Neural progenitor cell (in vitro differentiated cells): ENCODE data around the gene NETO1. TPM values are rescaled to one million over a fixed set of nuclear protein-coding genes. Genes with fewer than 3 reads are reported as not detected.

Source experiments
- DNase-seq: peaks from one replicate; pipeline ENCODE4 v3.0.0-alpha.2; 2016; ENCODE audit warnings: low spot score
- H2AFZ ChIP-seq: fragments of 200-600 bp; sonication (generic); replicated peaks from 2 replicates; pipeline ENCODE4 v1.6.1; 2016; ENCODE audit warnings: antibody characterized with exemption
- H3F3A ChIP-seq: fragments of 200-600 bp; sonication (generic); 2 replicates; pipeline ENCODE4 v1.6.1; 2016; ENCODE audit warnings: antibody characterized with exemption, low read depth
- H3K27ac ChIP-seq: fragments of 200-600 bp; sonication (generic); 2 replicates; pipeline ENCODE4 v1.5.1; 2016; ENCODE audit warnings: mild to moderate bottlenecking
- H3K27me3 ChIP-seq: fragments of 200-600 bp; sonication (generic); 2 replicates; pipeline ENCODE4 v1.6.1; 2016; ENCODE audit warnings: mild to moderate bottlenecking, moderate library complexity
- H3K36me3 ChIP-seq: fragments of 200-600 bp; sonication (generic); 2 replicates; pipeline ENCODE4 v1.5.1; 2016
- H3K4me1 ChIP-seq: fragments of 200-600 bp; sonication (generic); 2 replicates; pipeline ENCODE4 v1.6.1; 2016; ENCODE audit warnings: mixed run types
- H3K4me2 ChIP-seq: fragments of 200-600 bp; sonication (generic); 2 replicates; pipeline ENCODE4 v1.6.1; 2016
- H3K4me3 ChIP-seq: fragments of 200-600 bp; sonication (generic); 2 replicates; pipeline ENCODE4 v1.5.1; 2016
- H3K79me2 ChIP-seq: fragments of 200-600 bp; sonication (generic); 2 replicates; pipeline ENCODE4 v1.6.1; 2016; ENCODE audit warnings: low read depth
- H3K9ac ChIP-seq: fragments of 200-600 bp; sonication (generic); 2 replicates; pipeline ENCODE4 v1.6.1; 2016
- H3K9me3 ChIP-seq: fragments of 200-600 bp; sonication (generic); 2 replicates; pipeline ENCODE4 v1.5.1; 2016; ENCODE audit warnings: low read depth
- H4K20me1 ChIP-seq: fragments of 200-600 bp; sonication (generic); 2 replicates; pipeline ENCODE4 v1.6.1; 2016; ENCODE audit warnings: low read depth
- H3K27ac Mint-ChIP-seq: 3 replicates; pipeline ENCODE4 v1.8.0; 2021; ENCODE audit warnings: mixed read lengths
- H3K27me3 Mint-ChIP-seq: 2 replicates; pipeline ENCODE4 v1.8.0; 2022; ENCODE audit warnings: low read depth, mild to moderate bottlenecking, inconsistent platforms, moderate library complexity, mixed read lengths; ENCODE audit not compliant: insufficient read depth
- H3K36me3 Mint-ChIP-seq: 3 replicates; pipeline ENCODE4 v1.8.0; 2021; ENCODE audit warnings: mixed read lengths
- H3K4me1 Mint-ChIP-seq: 3 replicates; pipeline ENCODE4 v1.8.0; 2021; ENCODE audit warnings: mixed read lengths
- H3K4me3 Mint-ChIP-seq: 3 replicates; pipeline ENCODE4 v1.8.0; 2021; ENCODE audit warnings: mild to moderate bottlenecking, moderate library complexity, mixed read lengths
- H3K9me3 Mint-ChIP-seq: 3 replicates; pipeline ENCODE4 v1.8.0; 2020; ENCODE audit warnings: mixed read lengths
- CTCF ChIP-seq: fragments of 200-600 bp; sonication (generic); IDR thresholded peaks from 2 replicates; pipeline ENCODE4 v1.5.1; 2017; ENCODE audit warnings: antibody characterized with exemption, mild to moderate bottlenecking
- EZH2 ChIP-seq: fragments of 200-600 bp; sonication (generic); IDR thresholded peaks from 2 replicates; pipeline ENCODE4 v1.6.1; 2017; ENCODE audit warnings: antibody characterized with exemption, mild to moderate bottlenecking, moderate library complexity
- EZH2phosphoT487 ChIP-seq: fragments of 200-600 bp; sonication (generic); IDR thresholded peaks from 2 replicates; pipeline ENCODE4 v1.6.1; 2017; ENCODE audit warnings: antibody characterized with exemption
- total RNA-seq: library from RNA; depleted of rRNA; stranded (reverse); fragments of >200 nt; gene quantifications from 2 replicates; pipeline ENCODE4 v1.2.3, GENCODE V29; 2015; ENCODE audit warnings: low replicate concordance

The NETO1 gene
- total RNA-seq, 1 donor from 2014 or later, result 3.2 TPM

GRCh38 chr18:72762515-72763122, 105.2 kb downstream of the NETO1 start:
- Mint-ChIP-seq H3K27me3 (no peaks in the 10 kb centered on the region), H3K4me3 (no peak overlapping the region), H3K27ac (no peak overlapping the region), H3K9me3 (no peaks in the 10 kb centered on the region), H3K36me3 (no peaks in the 10 kb centered on the region), H3K4me1 (no peaks in the 10 kb centered on the region)
- H3K27me3 ChIP-seq, result no peaks in the 10 kb centered on the region
- H3K27ac ChIP-seq, result no peak overlapping the region
- no peak overlapping the region for H2AFZ ChIP-seq
- no peak overlapping the region for H3K4me2 ChIP-seq
- no peaks in the 10 kb centered on the region for H3K4me1 ChIP-seq
- H3K36me3 ChIP-seq, result no peaks in the 10 kb centered on the region
- no peaks in the 10 kb centered on the region for H4K20me1 ChIP-seq
- no peak overlapping the region for H3K4me3 ChIP-seq
- H3K9ac ChIP-seq, result no peak overlapping the region
- no peaks in the 10 kb centered on the region for H3K79me2 ChIP-seq
- peak; percentile 71 for DNase-seq
- H3F3A ChIP-seq, result no peaks in the 10 kb centered on the region
- TF ChIP-seq EZH2 (no peak), EZH2phosphoT487 (no peak), CTCF (peak; percentile 93)
- no peaks in the 10 kb centered on the region for H3K9me3 ChIP-seq

GRCh38 chr18:72752220-72752619, 115.6 kb downstream of the NETO1 start:
- H3K36me3 Mint-ChIP-seq, result no peaks in the 10 kb centered on the region
- peaks cover 2% of the 10 kb centered on the region for H3K27me3 Mint-ChIP-seq
- Histone ChIP-seq H3K27ac (no peak overlapping the region), H3K27me3 (no peaks in the 10 kb centered on the region), H4K20me1 (no peaks in the 10 kb centered on the region), H3K9me3 (no peaks in the 10 kb centered on the region), H3K79me2 (no peaks in the 10 kb centered on the region), H3K4me1 (no peaks in the 10 kb centered on the region), H3K36me3 (no peaks in the 10 kb centered on the region), H3F3A (no peaks in the 10 kb centered on the region), H3K4me2 (no peak overlapping the region), H2AFZ (no peak overlapping the region), H3K9ac (no peak overlapping the region), H3K4me3 (no peak overlapping the region)
- no peaks in the 10 kb centered on the region for H3K9me3 Mint-ChIP-seq
- H3K4me1 Mint-ChIP-seq, result no peaks in the 10 kb centered on the region
- no peak for DNase-seq
- TF ChIP-seq CTCF (no peak), EZH2phosphoT487 (no peak), EZH2 (no peak)
- H3K27ac Mint-ChIP-seq, result no peak overlapping the region
- H3K4me3 Mint-ChIP-seq, result no peak overlapping the region

- H3K4me3 Mint-ChIP-seq, result no peak overlapping the region
- Histone ChIP-seq H3K27me3 (no peaks in the 10 kb centered on the region), H2AFZ (no peak overlapping the region), H4K20me1 (no peaks in the 10 kb centered on the region), H3K4me2 (no peak overlapping the region), H3K36me3 (no peaks in the 10 kb centered on the region), H3K79me2 (no peaks in the 10 kb centered on the region), H3K9ac (no peak overlapping the region), H3K9me3 (no peaks in the 10 kb centered on the region), H3K27ac (no peak overlapping the region), H3K4me1 (no peaks in the 10 kb centered on the region), H3F3A (no peaks in the 10 kb centered on the region), H3K4me3 (no peak overlapping the region)
- H3K27me3 Mint-ChIP-seq, result peaks cover 3% of the 10 kb centered on the region
- no peaks in the 10 kb centered on the region for H3K4me1 Mint-ChIP-seq
- H3K9me3 Mint-ChIP-seq, result no peaks in the 10 kb centered on the region
- no peak overlapping the region for H3K27ac Mint-ChIP-seq
- no peaks in the 10 kb centered on the region for H3K36me3 Mint-ChIP-seq
- no peak for DNase-seq
- TF ChIP-seq EZH2phosphoT487 (no peak), EZH2 (no peak), CTCF (no peak)
These were observed 125.8 kb downstream of the NETO1 start for GRCh38 chr18:72742002-72742401.
